ENCODE data around the gene AOC3. TPM values are rescaled to one million over a fixed set of nuclear protein-coding genes. Genes with fewer than 3 reads are reported as not detected.

The AOC3 gene
- total RNA-seq (10 to 100 TPM; 14.0 to 32.5 (median 23.5) TPM), polyA plus RNA-seq (10 to 100 TPM in 2 of 3 donors, 1 to 10 TPM in 1; 7.1 to 14.6 (median 12.3) TPM)
- long read RNA-seq, donor 1, full-length matches to known transcripts = 7 of 7 reads
- long read RNA-seq, donor 1, partial matches to known transcripts = 0 of 7 reads
- long read RNA-seq, donor 1, other reads (novel, unspliced or antisense) = 0 of 7 reads
- long read RNA-seq, donor 2, full-length matches to known transcripts = 9 of 9 reads
- long read RNA-seq, donor 2, partial matches to known transcripts = 0 of 9 reads
- long read RNA-seq, donor 2, other reads (novel, unspliced or antisense) = 0 of 9 reads

- peaks cover 0 to 59% (median 23%) of the 10 kb centered on the region in 6 donors for H3K4me1 ChIP-seq
- 45 to 80% (median 65%) methylated on average over 9 of the region's 9 CpGs for WGBS, 5 donors
- intact Hi-C loops (cut with DNase I; ENCODE audit: low total_unique reads) = no loop called here
- TF ChIP-seq POLR2AphosphoS5 (IDR thresholded peaks at IDR 0.05) (peak in 1 of 3 donors; percentile 27), CTCF (IDR thresholded peaks at IDR 0.05 in 8 of 11, conservative IDR thresholded peaks at IDR 0.05 in 3 of 11) (no peak)
- peaks cover 0 to 2% (median 0%) of the 10 kb centered on the region in 6 donors for H3K36me3 ChIP-seq
- H3K27me3 ChIP-seq (replicated peaks in 1 of 7) = no peaks in the 10 kb centered on the region
- peak within 1 kb of the TSS in 5 of 8 donors; percentile 6 to 55 (median 33) for H3K27ac ChIP-seq
- H3K4me3 ChIP-seq = peak within 1 kb of the TSS in 4 of 8 donors; percentile 10 to 62 (median 30)
- peak; percentile 53 for DNase-seq
- H3K9me3 ChIP-seq = no peaks in the 10 kb centered on the region
These were observed at the start of gene AOC3 for GRCh38 chr17:42850954-42851353. AOC3 (plus strand) TSS chr17:42851199; CDS start chr17:42851344, 145 bp downstream.

GRCh38 chr17:42803074-42803883 lies 47.7 kb upstream of the AOC3 start:
- 60 to 79% (median 66%) methylated on average over 2 of the region's 2 CpGs for WGBS, 5 donors
- TF ChIP-seq POLR2A (IDR thresholded peaks at IDR 0.05) (no peak), POLR2AphosphoS5 (IDR thresholded peaks at IDR 0.05) (no peak), CTCF (IDR thresholded peaks at IDR 0.05 in 8 of 11, conservative IDR thresholded peaks at IDR 0.05 in 3 of 11) (no peak)
- intact Hi-C loops (cut with DNase I; ENCODE audit: low total_unique reads) = no loop called here

GRCh38 chr17:42804918-42805367 lies 46.1 kb upstream of the AOC3 start:
- Histone ChIP-seq H3K27ac (no peak overlapping the region), H3K9me3 (no peaks in the 10 kb centered on the region), H3K36me3 (peaks cover 0 to 24% (median 11%) of the 10 kb centered on the region in 6 donors), H3K27me3 (replicated peaks in 1 of 7) (no peaks in the 10 kb centered on the region), H3K4me1 (no peaks in the 10 kb centered on the region), H3K4me3 (no peak overlapping the region)
- 96 to 100% (median 97%) methylated on average over 1 of the region's 1 CpG for WGBS, 5 donors
- TF ChIP-seq POLR2AphosphoS5 (IDR thresholded peaks at IDR 0.05) (no peak), POLR2A (IDR thresholded peaks at IDR 0.05) (no peak), CTCF (IDR thresholded peaks at IDR 0.05 in 8 of 11, conservative IDR thresholded peaks at IDR 0.05 in 3 of 11) (no peak)
- DNase-seq = no peak
- intact Hi-C loops (cut with DNase I; ENCODE audit: low total_unique reads) = no loop called here

More at GRCh38 chr17:42803074-42803883, 47.7 kb upstream of the AOC3 start:
- Histone ChIP-seq H3K4me3 (no peak overlapping the region), H3K9me3 (no peaks in the 10 kb centered on the region), H3K4me1 (peaks cover 0 to 8% (median 6%) of the 10 kb centered on the region in 6 donors), H3K27ac (no peak overlapping the region), H3K36me3 (peaks cover 0 to 8% (median 0%) of the 10 kb centered on the region in 6 donors), H3K27me3 (replicated peaks in 1 of 7) (no peaks in the 10 kb centered on the region)
- DNase-seq = no peak

GRCh38 chr17:42806249-42806648 lies 44.8 kb upstream of the AOC3 start:
- Histone ChIP-seq H3K9me3 (no peaks in the 10 kb centered on the region), H3K4me1 (no peaks in the 10 kb centered on the region), H3K27me3 (replicated peaks in 1 of 7) (no peaks in the 10 kb centered on the region), H3K36me3 (peaks cover 0 to 38% (median 22%) of the 10 kb centered on the region in 6 donors), H3K4me3 (no peak overlapping the region), H3K27ac (no peak overlapping the region)
- no peak for DNase-seq
- 90 to 100% (median 93%) methylated on average over 1 of the region's 1 CpG for WGBS, 5 donors
- TF ChIP-seq CTCF (IDR thresholded peaks at IDR 0.05 in 8 of 11, conservative IDR thresholded peaks at IDR 0.05 in 3 of 11) = no peak
- no peak for TF ChIP-seq POLR2A (IDR thresholded peaks at IDR 0.05)
- TF ChIP-seq POLR2AphosphoS5 (IDR thresholded peaks at IDR 0.05) = no peak
- intact Hi-C loops (cut with DNase I; ENCODE audit: low total_unique reads) = no loop called here
